ENCODE data around the gene PRKCH. TPM values are rescaled to one million over a fixed set of nuclear protein-coding genes. Genes with fewer than 3 reads are reported as not detected.

Gene PRKCH
- total and polyA plus RNA-seq, 10 of the 15 experiments (the other 5 are each of a cell fraction or from before 2014, with no cell fraction given), result 10.7 to 140 (median 33.2) TPM

DNA sequence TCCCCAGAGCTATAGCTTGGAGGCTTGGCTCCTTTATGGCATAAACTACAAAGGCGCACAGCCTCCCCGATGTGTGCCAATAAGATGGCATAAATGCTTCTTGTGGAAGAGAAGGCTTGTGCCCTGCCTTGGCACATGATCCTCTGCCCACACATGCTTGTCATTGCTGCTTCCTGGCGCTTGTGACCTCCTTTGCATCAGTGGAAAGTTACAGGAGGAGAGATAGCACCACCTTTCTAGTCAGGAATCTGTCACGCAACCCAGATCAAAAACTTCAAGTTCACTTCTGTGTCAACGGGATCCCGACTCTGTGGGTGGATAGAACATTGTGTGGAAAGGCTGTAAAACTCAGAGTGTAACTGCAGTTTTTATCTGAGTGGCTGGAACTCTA, 190.2 kb downstream of the PRKCH start:
- FAIRE-seq, result no peak

DNA sequence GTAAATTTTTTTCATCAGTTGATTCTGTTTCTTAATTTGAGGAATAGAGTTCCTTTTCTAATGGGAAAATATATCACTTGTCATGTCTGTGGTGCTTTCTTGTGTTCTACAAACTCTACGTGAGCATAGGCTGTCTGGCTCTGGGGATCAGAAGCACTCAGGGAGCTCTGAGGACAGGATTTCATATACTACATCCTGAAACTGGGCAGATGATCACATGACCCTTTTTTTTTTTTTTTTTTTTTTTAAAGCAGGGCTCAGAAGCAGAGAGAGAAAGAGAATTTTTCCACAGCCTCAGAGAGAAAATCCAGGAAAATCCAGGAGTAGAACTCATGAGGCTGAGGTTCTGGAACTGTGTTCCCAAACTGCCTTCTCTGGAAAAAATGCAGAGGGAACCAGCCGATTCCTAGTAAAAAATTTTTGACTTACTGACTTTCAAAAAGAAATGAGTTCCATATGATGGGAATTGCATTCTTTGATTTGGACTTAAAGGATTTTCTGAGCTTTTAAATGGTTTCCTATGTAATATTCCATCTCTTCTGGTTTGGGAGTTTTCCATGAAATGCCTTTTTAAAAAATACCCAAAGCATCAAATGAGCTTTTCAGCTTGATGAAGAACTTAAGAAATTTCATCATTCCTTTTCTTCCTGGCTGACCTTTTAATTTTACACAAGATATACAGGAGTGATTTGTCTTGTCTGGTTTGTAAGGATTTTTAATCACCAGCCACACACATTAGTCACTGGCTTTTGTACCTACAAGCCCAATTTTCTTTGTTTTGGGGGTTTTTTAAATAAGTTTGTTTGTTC, 190.9 kb downstream of the PRKCH start:
- 100% methylated on average over 2 of the region's 2 CpGs for WGBS (ENCODE audit: insufficient coverage, insufficient replicate concordance, low lambda C conversion rate, missing lambda C conversion rate)

More for the DNA sequence above, 190.2 kb downstream of the PRKCH start:
- intact Hi-C loops (cut with micrococcal nuclease; ENCODE audit: unreplicated experiment) (no loop called here), in situ Hi-C loops (cut with MboI) (no loop called here)
- no peak for TF ChIP-seq RB1 (IDR thresholded peaks at IDR 0.05; ENCODE audit: borderline replicate concordance)
- no peak for TF ChIP-seq ZNF217 (IDR thresholded peaks at IDR 0.05)
- no peak for TF ChIP-seq GABPA (IDR thresholded peaks at IDR 0.05; ENCODE audit: low read depth)
- peak; percentile 59; the same call in 1 of the 2 replicates for TF ChIP-seq POLR2AphosphoS2 (IDR thresholded peaks at IDR 0.05; ENCODE audit: low read depth, low read length)
- POLR2A ChIA-PET, result interaction anchor here (0.6 to 0.7 kb wide), 3 partner anchors 18 to 235 kb away, joined by 4 to 8 read pairs (median 6); no protein-coding TSS in a partner anchor
- H3K27me3 ChIP-seq (replicated peaks in 1 of 2; ENCODE audit: control insufficient read depth in 2 of 2, insufficient read depth in 2 of 2, low read length in 1 of 2), result no peaks in the 10 kb centered on the region
- no peaks in the 10 kb centered on the region for H4K20me1 ChIP-seq (ENCODE audit: control insufficient read depth, insufficient read depth)
- RAD21 ChIA-PET (ENCODE audit: unreplicated experiment), result interaction anchor here (0.6 kb wide), 1 partner anchor 90 kb away, joined by 5 read pairs; no protein-coding TSS in a partner anchor
- BruUV-seq (replicated peaks), result no TSS peak
- H3K36me3 ChIP-seq (ENCODE audit: control insufficient read depth in 2 of 2, insufficient read depth in 2 of 2, low read length in 1 of 2), result peaks cover 3 to 12% of the 10 kb centered on the region in 2 experiments; a peak in 2 of 4 replicates
- no peak overlapping the region for H3K9ac ChIP-seq (ENCODE audit: control insufficient read depth, insufficient read depth, low read length)
- no peaks in the 10 kb centered on the region for H3K79me2 ChIP-seq (ENCODE audit: control insufficient read depth, insufficient read depth, low read length)
- no peaks in the 10 kb centered on the region for H3K4me1 ChIP-seq (ENCODE audit: control insufficient read depth, insufficient read depth, low read length)
- H3K4me3 ChIP-seq, result no peak overlapping the region
- no peak overlapping the region for H2AFZ ChIP-seq (ENCODE audit: control insufficient read depth, low read depth, low read length)
- H3K4me2 ChIP-seq (ENCODE audit: control insufficient read depth, insufficient read depth), result no peak overlapping the region
- CTCF ChIA-PET, result interaction anchor here (1.2 kb wide), 1 partner anchor 325 kb away, joined by 3 read pairs; no protein-coding TSS in a partner anchor
- SMC1A ChIA-PET (ENCODE audit: uncharacterized antibody, unreplicated experiment), result interaction anchor here (1.3 to 2.5 kb wide), 3 partner anchors 8 to 108 kb away, joined by 3 to 12 read pairs (median 7); no protein-coding TSS in a partner anchor
- DNase-seq (ENCODE audit: low read depth, low spot score), result no peak
- H3K9me3 ChIP-seq (replicated peaks; ENCODE audit: control insufficient read depth, insufficient read depth, low read length), result no peaks in the 10 kb centered on the region
- no peak overlapping the region for H3K27ac ChIP-seq (ENCODE audit: control insufficient read depth, insufficient read depth)
- ATAC-seq, result peak; percentile 19; the same call in 2 of the 3 replicates
- WGBS (ENCODE audit: insufficient coverage, insufficient replicate concordance, low lambda C conversion rate, missing lambda C conversion rate), result 82% methylated on average over 6 of the region's 6 CpGs

More for the DNA sequence above, 190.9 kb downstream of the PRKCH start:
- intact Hi-C loops (cut with micrococcal nuclease; ENCODE audit: unreplicated experiment), result no loop called here
- FAIRE-seq, result no peak
- Histone ChIP-seq H2AFZ (ENCODE audit: control insufficient read depth, low read depth, low read length) (no peak overlapping the region), H3K36me3 (ENCODE audit: control insufficient read depth in 2 of 2, insufficient read depth in 2 of 2, low read length in 1 of 2) (peaks cover 3 to 11% of the 10 kb centered on the region in 2 experiments; a peak in 2 of 4 replicates), H3K27ac (ENCODE audit: control insufficient read depth, insufficient read depth) (no peak overlapping the region), H3K9ac (ENCODE audit: control insufficient read depth, insufficient read depth, low read length) (no peak overlapping the region), H3K4me3 (no peak overlapping the region), H4K20me1 (ENCODE audit: control insufficient read depth, insufficient read depth) (no peaks in the 10 kb centered on the region), H3K4me1 (ENCODE audit: control insufficient read depth, insufficient read depth, low read length) (no peaks in the 10 kb centered on the region), H3K9me3 (replicated peaks; ENCODE audit: control insufficient read depth, insufficient read depth, low read length) (no peaks in the 10 kb centered on the region), H3K4me2 (ENCODE audit: control insufficient read depth, insufficient read depth) (no peak overlapping the region), H3K27me3 (replicated peaks in 1 of 2; ENCODE audit: control insufficient read depth in 2 of 2, insufficient read depth in 2 of 2, low read length in 1 of 2) (no peaks in the 10 kb centered on the region), H3K79me2 (ENCODE audit: control insufficient read depth, insufficient read depth, low read length) (no peaks in the 10 kb centered on the region)
- no TSS peak for BruUV-seq (replicated peaks)
- ChIA-PET POLR2A (interaction anchor here (0.6 to 0.7 kb wide), 2 partner anchors 19 to 235 kb away, joined by 6 to 8 read pairs; no protein-coding TSS in a partner anchor), CTCF (interaction anchor here (1.2 to 1.6 kb wide), 3 partner anchors 13 to 325 kb away, joined by 3 to 4 read pairs (median 4); no protein-coding TSS in a partner anchor), SMC1A (ENCODE audit: uncharacterized antibody, unreplicated experiment) (interaction anchor here (1.1 to 2.5 kb wide), 7 partner anchors 9 to 109 kb away, joined by 3 to 12 read pairs (median 3); no protein-coding TSS in a partner anchor), RAD21 (ENCODE audit: unreplicated experiment) (interaction anchor here (0.6 to 1.5 kb wide), 3 partner anchors 9 to 216 kb away, joined by 3 to 5 read pairs (median 4); no protein-coding TSS in a partner anchor)
- no peak for DNase-seq (ENCODE audit: low read depth, low spot score)
- TF ChIP-seq ASH2L (IDR thresholded peaks at IDR 0.05; ENCODE audit: borderline replicate concordance, low read depth) (no peak), CBX5 (IDR thresholded peaks at IDR 0.05; ENCODE audit: low read depth) (no peak), ATF2 (IDR thresholded peaks at IDR 0.05; ENCODE audit: low read length) (no peak), KDM1A (IDR thresholded peaks at IDR 0.05; ENCODE audit: borderline replicate concordance) (no peak)
- ATAC-seq, result 0 out of 3 replicates have a peak, but pooled peaks have one; percentile 19
- in situ Hi-C loops (cut with MboI), result no loop called here

Measured in GM12878 (cell line).